ENCODE data around the gene GAD1. TPM values are rescaled to one million over a fixed set of nuclear protein-coding genes. Genes with fewer than 3 reads are reported as not detected.

The GAD1 gene
- polyA plus RNA-seq, 10 donors, result 0.28 to 2.8 (median 0.79) TPM

- DNase-seq, result peak in 1 of 3 donors; percentile 34
These were observed 26.1 kb downstream of the GAD1 start for GRCh38 chr2:170842785-170843184.

DNA sequence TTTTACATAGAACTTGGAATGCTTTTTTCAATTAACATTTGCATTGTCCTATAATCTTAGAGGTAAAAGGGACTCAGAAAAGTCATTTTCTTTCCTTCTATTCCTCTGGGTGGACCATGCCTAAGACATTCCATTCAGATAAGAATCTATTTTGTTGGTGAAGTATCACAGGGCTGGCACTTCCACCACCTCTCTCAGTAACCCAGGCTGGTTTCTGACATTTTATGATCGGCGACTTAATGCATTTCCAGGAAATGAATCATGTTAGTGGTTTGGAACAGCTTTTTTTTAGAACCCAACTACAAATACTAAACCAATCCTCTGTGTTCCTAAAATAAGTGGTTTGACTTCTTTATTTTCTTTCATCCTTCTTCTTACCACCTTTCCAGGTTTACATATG, 27.0 kb downstream of the GAD1 start:
- DNase-seq, result peak in 1 of 3 donors; percentile 22

DNA sequence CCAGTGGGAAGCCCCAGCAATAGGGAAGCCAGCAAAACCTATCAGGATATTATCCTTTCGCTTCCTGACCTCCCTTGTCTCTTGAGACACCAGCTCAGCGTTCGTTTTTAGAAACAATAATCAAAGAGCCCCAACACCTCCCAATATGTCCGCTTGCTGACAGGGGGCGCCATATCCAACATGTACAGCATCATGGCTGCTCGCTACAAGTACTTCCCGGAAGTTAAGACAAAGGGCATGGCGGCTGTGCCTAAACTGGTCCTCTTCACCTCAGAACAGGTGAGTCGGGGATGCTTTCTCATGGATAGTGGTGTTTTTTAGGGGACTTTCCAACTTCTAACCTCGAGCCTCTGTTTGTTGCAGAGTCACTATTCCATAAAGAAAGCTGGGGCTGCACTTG, 28.7 kb downstream of the GAD1 start:
- DNase-seq, result no peak

GRCh38 chr2:170846314-170846713, 29.6 kb downstream of the GAD1 start:
- DNase-seq, result peak in 1 of 3 donors; percentile 20

DNA sequence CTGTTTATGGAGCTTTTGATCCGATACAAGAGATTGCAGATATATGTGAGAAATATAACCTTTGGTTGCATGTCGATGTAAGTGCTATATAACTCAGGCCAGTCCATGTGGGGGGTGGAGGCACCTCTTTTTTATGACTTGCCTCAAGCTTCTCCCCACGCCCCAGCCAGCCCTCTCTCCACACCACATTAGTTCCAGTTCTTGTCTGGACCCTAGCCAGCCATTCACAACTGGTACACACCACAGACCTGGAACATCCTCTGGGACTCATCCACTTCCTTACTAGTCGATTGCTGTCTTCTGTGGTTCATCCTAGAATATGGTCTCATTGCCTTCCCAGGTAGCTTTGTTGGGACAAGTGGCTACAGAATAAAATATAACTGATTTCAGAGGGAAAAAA, 31.0 kb downstream of the GAD1 start:
- no peak for DNase-seq

- peak in 1 of 3 donors; percentile 43 for DNase-seq
These were observed 31.9 kb downstream of the GAD1 start for GRCh38 chr2:170848587-170848986.

DNA sequence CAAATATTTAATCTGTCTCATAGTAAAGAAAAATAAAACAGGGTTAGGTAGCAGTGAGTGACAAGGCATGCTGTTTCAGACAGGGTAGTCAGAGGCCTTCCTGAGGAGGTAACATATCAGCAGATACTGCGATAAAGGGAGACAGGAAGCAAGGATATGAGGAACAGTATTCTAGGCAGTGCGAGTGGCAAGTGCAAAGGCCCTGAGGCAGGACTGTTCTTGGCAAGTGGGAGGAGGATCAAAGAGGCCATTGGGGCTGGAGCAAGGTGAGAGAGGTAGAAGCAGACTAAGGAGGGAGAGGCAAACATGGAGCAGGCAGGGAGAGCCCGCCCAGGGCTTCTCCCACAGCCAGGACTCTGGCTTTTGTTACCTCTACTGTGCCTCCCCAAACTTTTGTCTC, 33.6 kb downstream of the GAD1 start:
- DNase-seq, result no peak

DNA sequence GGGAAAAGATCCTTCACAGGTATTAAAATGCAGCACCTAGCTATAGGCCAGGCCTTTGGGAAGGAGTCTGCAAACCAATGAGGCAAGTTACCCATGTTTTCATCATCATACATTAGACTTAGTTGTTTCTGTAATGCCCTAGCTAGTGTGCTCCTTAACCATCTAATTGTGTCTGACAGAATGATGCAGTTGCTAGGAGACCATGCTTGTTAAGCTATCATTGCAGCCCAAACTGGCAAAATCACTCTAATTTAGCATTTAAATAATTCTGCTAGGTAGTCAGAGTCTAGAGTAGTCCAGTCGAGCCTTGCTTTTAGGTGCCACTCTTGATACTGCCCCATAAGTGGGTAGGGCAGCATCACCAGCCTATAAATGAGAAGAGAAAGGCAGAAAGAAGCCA, 34.9 kb downstream of the GAD1 start:
- no peak for DNase-seq

GRCh38 chr2:170856066-170856465, 39.4 kb downstream of the GAD1 start:
- DNase-seq, result no peak

- DNase-seq, result no peak
These were observed 45.7 kb downstream of the GAD1 start for GRCh38 chr2:170862286-170862902.

DNA sequence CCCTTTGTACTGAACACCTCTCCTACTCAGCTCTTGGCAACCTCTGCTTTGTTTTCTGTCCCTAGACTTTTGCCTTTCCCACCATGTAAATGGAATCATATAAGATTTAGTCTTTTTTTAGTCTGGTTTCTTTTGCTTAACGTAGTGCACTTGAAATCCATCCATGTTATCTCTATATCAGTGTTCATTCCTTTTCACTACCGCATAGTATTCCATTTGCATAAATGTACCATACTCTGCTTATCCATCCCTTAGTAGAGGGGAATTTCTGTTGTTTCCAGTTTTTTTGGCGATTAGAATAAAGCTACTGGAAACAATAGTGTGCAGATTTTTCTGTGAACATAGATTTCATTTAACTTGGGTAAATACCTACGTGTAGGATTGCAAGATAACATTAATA, 46.4 kb downstream of the GAD1 start:
- DNase-seq, result no peak

GRCh38 chr2:170869036-170869435, 52.3 kb downstream of the GAD1 start:
- DNase-seq, result no peak

GRCh38 chr2:170869461-170869860, 52.8 kb downstream of the GAD1 start:
- DNase-seq, result no peak

GRCh38 chr2:170873035-170873692, 56.5 kb downstream of the GAD1 start:
- DNase-seq, result peak; percentile 52 to 87 (median 74)

GRCh38 chr2:170878066-170878465, 61.4 kb downstream of the GAD1 start:
- DNase-seq, result peak in 1 of 3 donors; percentile 5

DNA sequence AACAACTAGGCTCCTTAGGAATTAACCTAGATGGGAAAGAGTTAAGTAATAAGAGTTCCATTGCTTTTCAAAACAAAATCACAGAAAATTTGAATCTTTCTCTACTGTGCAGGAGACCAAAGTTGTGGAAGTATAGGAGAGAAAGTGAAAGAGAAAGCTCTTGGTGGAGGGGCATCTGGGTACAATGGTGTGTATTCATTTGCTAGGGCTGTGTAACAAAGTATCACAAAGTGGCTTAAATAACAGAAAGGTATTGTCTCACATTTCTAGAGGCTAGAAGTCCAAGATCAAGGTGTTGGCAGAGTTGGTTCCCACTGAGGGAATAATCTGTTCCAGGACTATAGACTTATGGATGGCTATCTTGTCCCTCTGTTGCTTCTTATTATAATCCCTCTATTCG, 61.8 kb downstream of the GAD1 start:
- DNase-seq, result no peak

DNA sequence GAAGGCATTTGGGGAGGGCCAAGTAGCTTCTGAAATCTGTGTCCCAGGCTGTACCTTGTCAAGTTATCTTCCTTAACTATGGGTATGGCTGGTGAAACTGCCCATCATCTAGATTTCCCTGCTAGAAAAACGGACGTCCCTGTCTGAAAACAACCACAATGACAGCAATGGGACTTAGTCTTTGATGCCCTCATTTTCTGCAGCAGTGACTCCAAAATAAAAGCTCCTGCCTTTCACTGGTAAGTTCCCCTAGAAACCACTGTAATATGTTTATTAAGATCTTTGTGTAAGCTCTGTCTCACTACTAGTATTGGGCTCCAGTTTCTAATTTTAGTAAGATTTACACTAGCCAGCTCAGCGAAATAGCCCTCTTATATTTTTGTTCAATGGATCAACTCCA, 65.2 kb downstream of the GAD1 start:
- no peak for DNase-seq

DNA sequence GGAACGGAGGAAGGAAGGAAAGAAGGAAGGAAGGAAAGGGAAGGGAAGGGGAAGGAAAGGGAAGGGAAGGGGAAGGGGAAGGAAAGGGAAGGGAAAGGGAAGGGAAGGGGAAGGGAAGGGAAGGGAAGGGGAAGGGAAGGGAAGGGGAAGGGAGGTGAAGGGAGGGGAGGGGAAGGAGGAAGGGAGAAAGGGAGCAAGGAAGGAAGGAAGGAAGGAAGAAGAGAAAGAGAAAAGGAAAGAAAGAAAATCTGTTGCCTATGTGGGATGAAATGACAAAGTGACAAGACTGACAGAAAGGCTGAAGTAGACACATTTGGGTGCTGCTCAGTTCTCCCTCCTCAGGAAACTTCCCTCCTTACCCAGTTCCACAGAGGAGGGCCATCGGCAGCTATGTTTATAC, 66.1 kb downstream of the GAD1 start:
- no peak for DNase-seq

DNA sequence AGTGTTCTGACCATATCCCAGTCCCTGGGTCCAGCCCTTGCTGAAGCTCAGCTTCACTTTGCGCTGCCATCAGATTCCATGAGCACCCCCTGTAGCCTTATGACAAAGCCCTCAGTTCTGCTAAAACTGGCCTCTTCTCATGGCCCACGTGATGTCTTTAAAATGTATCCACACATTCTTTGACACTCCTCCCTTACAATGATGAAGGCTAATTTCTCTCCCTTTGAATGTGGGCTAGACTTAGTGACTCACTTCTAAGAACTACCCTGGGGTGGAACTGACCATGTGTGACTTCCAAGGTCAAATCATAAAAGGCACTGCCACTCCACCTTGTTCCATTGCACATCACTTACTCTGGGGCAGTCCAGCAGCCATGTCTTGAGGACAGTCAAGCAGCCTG, 67.0 kb downstream of the GAD1 start:
- DNase-seq, result no peak

DNA sequence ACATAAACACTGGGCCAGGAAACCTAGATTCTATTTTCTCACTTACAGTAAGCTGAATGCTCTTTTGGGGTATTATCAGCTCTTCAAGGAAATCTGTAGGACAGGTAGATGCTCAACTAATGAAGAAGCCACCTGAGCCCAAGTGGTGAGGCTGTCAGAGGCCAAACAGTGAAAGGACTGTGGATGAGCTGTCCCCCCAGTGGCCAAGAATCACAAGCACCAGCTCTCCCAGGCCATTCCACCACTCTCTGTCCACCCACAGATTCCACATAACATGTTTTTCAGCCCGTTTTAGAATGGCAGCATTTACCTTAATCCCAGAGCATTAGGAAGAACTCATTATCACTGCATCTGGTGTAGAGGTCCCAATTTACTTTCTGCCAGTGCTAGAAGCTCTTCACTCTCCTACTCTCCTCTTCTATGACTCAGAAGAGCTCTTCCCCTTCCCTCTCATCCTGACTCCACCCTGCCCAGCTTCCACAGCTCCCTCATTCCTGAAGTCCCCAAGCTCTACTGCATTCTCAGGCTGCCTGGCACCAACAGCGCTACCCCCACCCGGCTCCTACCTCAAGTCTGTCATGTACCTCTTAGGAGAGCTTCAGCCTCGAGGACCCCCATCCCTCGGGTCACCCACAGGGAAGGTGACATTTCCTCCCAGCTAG, 68.6 kb downstream of the GAD1 start:
- DNase-seq, result no peak

GRCh38 chr2:170886386-170886785, 69.7 kb downstream of the GAD1 start:
- peak in 1 of 3 donors; percentile 53 for DNase-seq

DNA sequence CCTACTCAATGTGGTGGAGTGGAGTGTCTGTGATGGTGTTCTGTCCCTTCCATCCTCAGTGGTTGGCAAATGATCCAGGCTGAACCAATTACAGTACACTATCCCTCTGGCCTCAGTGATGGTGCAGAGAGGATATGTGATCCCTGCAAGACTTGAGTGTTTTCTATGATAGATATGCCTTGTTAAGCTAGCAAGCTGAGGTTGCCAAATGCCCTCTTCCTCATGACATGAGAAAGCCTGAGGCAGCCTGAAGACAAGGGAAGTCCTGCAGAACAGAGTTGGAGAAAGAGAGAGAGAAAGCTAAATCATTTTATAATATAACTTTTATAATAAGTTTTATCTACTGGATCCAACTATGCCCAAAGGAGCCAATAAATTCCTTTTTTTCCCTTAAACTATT, 70.8 kb downstream of the GAD1 start:
- DNase-seq, result no peak

- DNase-seq, result no peak
These were observed 71.2 kb downstream of the GAD1 start for GRCh38 chr2:170887896-170888295.

Data from muscle of back (tissue), 11 donors.